ACC112 (cell line): Measurements from ENCODE around the gene MEIOSIN.

Source experiments
- H2AFZ ChIP-seq: fragments of 200-600 bp; sonication (generic); one replicate; pipeline ENCODE4 v1.6.0; 2017; ENCODE audit warnings: antibody characterized with exemption, low read length; ENCODE audit not compliant: unreplicated experiment
- H3K27ac ChIP-seq: fragments of 200-600 bp; sonication (generic); 2 replicates; pipeline ENCODE4 v1.5.1; 2014; ENCODE audit warnings: low read depth, mild to moderate bottlenecking, antibody characterized with exemption, low read length, moderate library complexity
- H3K27me3 ChIP-seq: fragments of 200-600 bp; sonication (generic); 2 replicates; pipeline ENCODE4 v1.6.1; 2014; ENCODE audit warnings: mild to moderate bottlenecking, antibody characterized with exemption, low read length, moderate library complexity, mixed read lengths; ENCODE audit not compliant: insufficient read depth
- H3K36me3 ChIP-seq: fragments of 200-600 bp; sonication (generic); 2 replicates; pipeline ENCODE4 v1.6.1; 2016; ENCODE audit warnings: mild to moderate bottlenecking, antibody characterized with exemption, low read length, moderate library complexity, mixed read lengths; ENCODE audit not compliant: insufficient read depth
- H3K4me1 ChIP-seq: fragments of 200-600 bp; sonication (generic); one replicate; pipeline ENCODE4 v1.6.1; 2016; ENCODE audit warnings: low read length, mixed read lengths; ENCODE audit not compliant: insufficient read depth, unreplicated experiment, control insufficient read depth
- H3K4me3 ChIP-seq: fragments of 200-600 bp; sonication (generic); 2 replicates; pipeline ENCODE4 v1.5.1; 2014; ENCODE audit warnings: mild to moderate bottlenecking, low read depth, low read length
- H3K79me2 ChIP-seq: fragments of 200-600 bp; sonication (generic); one replicate; pipeline ENCODE4 v1.6.0; 2016; ENCODE audit warnings: low read length; ENCODE audit not compliant: control insufficient read depth, unreplicated experiment, insufficient read depth

MEIOSIN gene

GRCh38 chr19:45781214-45782161, 48.2 kb downstream of the MEIOSIN start:
- 0 out of 2 replicates have a peak, but pooled peaks cover 11% of the 10 kb centered on the region for H3K36me3 ChIP-seq
- H3K27ac ChIP-seq: no peak overlapping the region
- no peak overlapping the region for H3K4me3 ChIP-seq
- no peaks in the 10 kb centered on the region for H3K27me3 ChIP-seq
- no peaks in the 10 kb centered on the region for H3K79me2 ChIP-seq
- peaks cover 30% of the 10 kb centered on the region for H3K4me1 ChIP-seq
- H2AFZ ChIP-seq: no peak overlapping the region

DNA sequence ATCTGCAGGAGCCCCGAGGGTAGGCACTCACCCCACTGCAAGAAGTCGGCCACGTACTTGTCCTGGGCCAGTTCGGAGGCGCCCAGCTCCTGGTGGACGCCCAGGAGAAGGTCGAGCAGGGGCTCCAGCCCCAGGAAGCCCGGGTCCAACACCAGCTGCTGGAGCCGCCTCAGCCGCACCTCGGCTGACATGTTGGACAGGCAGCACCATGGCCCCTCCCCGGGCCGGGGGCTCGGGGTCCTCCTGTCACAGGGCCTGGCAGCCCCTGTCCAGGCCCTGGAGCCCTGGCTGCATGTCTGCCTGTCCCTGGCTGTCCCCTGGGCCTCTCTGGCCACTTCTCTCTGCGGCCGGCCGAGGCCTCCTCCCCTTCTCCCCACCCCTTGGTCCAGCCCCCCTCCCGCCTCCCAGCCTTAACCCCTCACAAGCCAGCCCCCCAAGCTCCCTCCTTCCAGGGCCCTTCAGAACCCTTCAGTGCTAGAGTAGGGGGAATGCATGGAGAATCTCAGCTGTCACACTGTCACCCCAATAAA, 49.0 kb downstream of the MEIOSIN start, which contains the start of gene DMPK:
DMPK (minus strand) TSS at position 329 of the 530 bp plus-strand sequence; CDS start at position 191, 138 bp downstream.
- Histone ChIP-seq H3K27ac (peak within 1 kb of the TSS; percentile 77), H3K4me3 (no peak within 1 kb of the TSS), H3K36me3 (0 out of 2 replicates have a peak, but pooled peaks cover 11% of the 10 kb centered on the region), H2AFZ (no peak within 1 kb of the TSS), H3K79me2 (no peaks in the 10 kb centered on the region), H3K27me3 (no peaks in the 10 kb centered on the region), H3K4me1 (peaks cover 30% of the 10 kb centered on the region)

DNA sequence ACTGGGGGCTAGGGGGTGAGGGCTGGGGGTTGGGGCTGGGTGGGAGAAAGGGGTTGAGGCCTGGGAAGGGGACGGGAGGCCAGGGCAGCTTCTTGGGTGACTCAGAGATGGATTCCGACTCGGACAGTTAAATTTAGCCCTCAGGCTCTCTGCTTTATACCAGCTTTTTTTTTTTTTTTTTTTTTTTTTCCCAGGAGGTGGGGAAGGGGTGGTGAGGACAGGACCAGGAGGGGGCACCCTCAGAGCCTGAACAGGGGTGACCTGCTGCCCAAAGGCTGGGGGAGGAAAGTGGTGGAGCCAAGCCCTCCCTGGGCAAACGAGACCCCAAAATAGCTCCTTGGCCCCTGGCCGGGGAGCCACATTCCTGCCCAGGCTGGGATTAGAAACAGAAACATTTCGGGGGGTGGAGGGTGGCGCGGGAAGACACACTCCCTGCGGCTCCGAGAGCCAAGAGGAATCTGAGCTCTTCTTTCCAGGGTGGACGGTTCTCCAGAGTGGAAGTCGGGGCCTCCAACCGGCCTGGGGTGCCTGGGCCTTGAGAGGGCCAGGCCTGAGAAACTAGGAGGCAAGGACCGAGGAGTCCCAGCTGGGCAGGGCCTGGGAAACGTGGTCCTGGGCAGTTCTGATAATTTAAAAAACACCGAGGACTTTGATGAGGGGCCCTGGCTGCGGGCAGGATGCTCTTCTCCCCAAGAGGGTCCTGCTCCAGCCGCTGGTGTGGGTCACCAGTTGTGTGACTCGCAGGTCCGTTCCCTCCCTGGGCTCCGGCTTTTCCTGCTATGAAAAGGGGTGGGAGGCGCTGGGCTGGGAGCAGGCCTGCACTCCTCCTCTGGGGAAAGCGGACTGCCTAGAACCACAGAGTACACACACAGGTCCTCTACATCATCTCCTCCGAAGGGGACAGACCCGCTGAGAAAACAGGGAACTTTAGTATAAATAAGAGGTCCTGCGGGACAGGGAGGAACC, 49.9 kb downstream of the MEIOSIN start:
- H3K27ac ChIP-seq: peak overlapping the region; percentile 77

GRCh38 chr19:45784096-45784495, 50.9 kb downstream of the MEIOSIN start:
- 0 out of 2 replicates have a peak, but pooled peaks cover 6% of the 10 kb centered on the region for H3K36me3 ChIP-seq
- no peak overlapping the region for H3K4me3 ChIP-seq
- H3K27ac ChIP-seq: peak overlapping the region; percentile 77; the same call in 1 of the 2 replicates
- peaks cover 30% of the 10 kb centered on the region for H3K4me1 ChIP-seq
- no peaks in the 10 kb centered on the region for H3K79me2 ChIP-seq
- H3K27me3 ChIP-seq: no peaks in the 10 kb centered on the region
- H2AFZ ChIP-seq: no peak overlapping the region

More for the DNA sequence above, 49.9 kb downstream of the MEIOSIN start:
- Histone ChIP-seq H3K36me3 (0 out of 2 replicates have a peak, but pooled peaks cover 11% of the 10 kb centered on the region), H3K27me3 (no peaks in the 10 kb centered on the region), H3K79me2 (no peaks in the 10 kb centered on the region), H3K4me3 (no peak overlapping the region), H2AFZ (no peak overlapping the region), H3K4me1 (peaks cover 30% of the 10 kb centered on the region)

DNA sequence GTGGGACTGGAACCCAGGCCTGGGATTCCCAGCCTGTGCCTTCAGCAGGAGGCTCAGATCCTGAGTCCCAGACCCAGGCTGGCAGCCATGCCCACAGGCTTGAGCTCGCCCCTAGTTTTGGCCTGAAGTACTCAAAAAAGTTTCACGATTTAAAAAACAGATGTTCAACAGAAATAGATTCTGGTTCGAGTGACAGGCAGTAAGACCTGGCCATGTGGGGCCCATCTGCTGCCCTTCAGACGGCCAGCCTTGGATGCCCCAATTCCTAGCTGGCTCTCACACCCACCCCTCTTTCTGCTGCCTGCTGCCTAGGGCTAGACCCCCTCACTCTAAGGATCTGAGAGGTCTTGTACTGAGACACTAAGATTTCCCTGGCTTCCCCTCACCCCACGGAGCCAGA, 51.9 kb downstream of the MEIOSIN start:
- H3K27me3 ChIP-seq: no peaks in the 10 kb centered on the region
- peaks cover 4% of the 10 kb centered on the region; the same call in 1 of the 2 replicates for H3K36me3 ChIP-seq
- H3K4me3 ChIP-seq: no peak overlapping the region
- H2AFZ ChIP-seq: no peak overlapping the region
- H3K79me2 ChIP-seq: no peaks in the 10 kb centered on the region
- H3K27ac ChIP-seq: no peak overlapping the region
- peaks cover 30% of the 10 kb centered on the region for H3K4me1 ChIP-seq

GRCh38 chr19:45785781-45786532, 52.7 kb downstream of the MEIOSIN start:
- no peak overlapping the region for H3K27ac ChIP-seq
- H3K27me3 ChIP-seq: no peaks in the 10 kb centered on the region
- no peak overlapping the region for H3K4me3 ChIP-seq
- H3K79me2 ChIP-seq: peaks cover 3% of the 10 kb centered on the region
- H3K36me3 ChIP-seq: peaks cover 3% of the 10 kb centered on the region; the same call in 1 of the 2 replicates
- H2AFZ ChIP-seq: no peak overlapping the region
- H3K4me1 ChIP-seq: peaks cover 29% of the 10 kb centered on the region

- H3K27ac ChIP-seq: no peak overlapping the region
- H3K4me3 ChIP-seq: no peak overlapping the region
- no peaks in the 10 kb centered on the region for H3K27me3 ChIP-seq
- peaks cover 9% of the 10 kb centered on the region for H3K79me2 ChIP-seq
- H3K4me1 ChIP-seq: peaks cover 24% of the 10 kb centered on the region
- peaks cover 3% of the 10 kb centered on the region; the same call in 1 of the 2 replicates for H3K36me3 ChIP-seq
- no peak overlapping the region for H2AFZ ChIP-seq
Observed at GRCh38 chr19:45786533-45786894, 53.3 kb downstream of the MEIOSIN start.

- peaks cover 3% of the 10 kb centered on the region; the same call in 1 of the 2 replicates for H3K36me3 ChIP-seq
- H2AFZ ChIP-seq: no peak overlapping the region
- H3K27me3 ChIP-seq: no peaks in the 10 kb centered on the region
- H3K79me2 ChIP-seq: peaks cover 19% of the 10 kb centered on the region
- no peak overlapping the region for H3K27ac ChIP-seq
- H3K4me3 ChIP-seq: no peak overlapping the region
- H3K4me1 ChIP-seq: peaks cover 6% of the 10 kb centered on the region
Observed at GRCh38 chr19:45789035-45789786, 56.0 kb downstream of the MEIOSIN start.

GRCh38 chr19:45790942-45791341, 57.7 kb downstream of the MEIOSIN start:
- Histone ChIP-seq H3K4me3 (peak overlapping the region; percentile 78), H3K27me3 (no peaks in the 10 kb centered on the region)

More at GRCh38 chr19:45790942-45791341, 57.7 kb downstream of the MEIOSIN start:
- H2AFZ ChIP-seq: no peak overlapping the region
- H3K4me1 ChIP-seq: peaks cover 6% of the 10 kb centered on the region
- H3K79me2 ChIP-seq: peaks cover 19% of the 10 kb centered on the region
- H3K36me3 ChIP-seq: peaks cover 3% of the 10 kb centered on the region; the same call in 1 of the 2 replicates
- no peak overlapping the region for H3K27ac ChIP-seq
